Activated CD4-positive, alpha-beta T cell treated with anti-CD3 and anti-CD28 coated beads, Interleukin-2, amount 50 U/mL, for 48 hours (primary cell): ENCODE data around the gene NFATC3.

Experiments
- DNase-seq, 2 experiments: peaks; one replicate each; pipeline ENCODE4 v3.0.0-alpha.2; 2020

The NFATC3 gene

GRCh38 chr16:68073902-68074760, 11.0 kb upstream of the NFATC3 start:
- no peak for DNase-seq

GRCh38 chr16:68074850-68075555, 10.2 kb upstream of the NFATC3 start:
- peak; percentile 48 to 68 for DNase-seq

GRCh38 chr16:68075980-68076379, 9.2 kb upstream of the NFATC3 start:
- no peak for DNase-seq

- DNase-seq, result no peak
Measured at GRCh38 chr16:68076560-68076959, 8.6 kb upstream of the NFATC3 start.

- no peak for DNase-seq
Measured at GRCh38 chr16:68077866-68078700, 7.1 kb upstream of the NFATC3 start.

DNA sequence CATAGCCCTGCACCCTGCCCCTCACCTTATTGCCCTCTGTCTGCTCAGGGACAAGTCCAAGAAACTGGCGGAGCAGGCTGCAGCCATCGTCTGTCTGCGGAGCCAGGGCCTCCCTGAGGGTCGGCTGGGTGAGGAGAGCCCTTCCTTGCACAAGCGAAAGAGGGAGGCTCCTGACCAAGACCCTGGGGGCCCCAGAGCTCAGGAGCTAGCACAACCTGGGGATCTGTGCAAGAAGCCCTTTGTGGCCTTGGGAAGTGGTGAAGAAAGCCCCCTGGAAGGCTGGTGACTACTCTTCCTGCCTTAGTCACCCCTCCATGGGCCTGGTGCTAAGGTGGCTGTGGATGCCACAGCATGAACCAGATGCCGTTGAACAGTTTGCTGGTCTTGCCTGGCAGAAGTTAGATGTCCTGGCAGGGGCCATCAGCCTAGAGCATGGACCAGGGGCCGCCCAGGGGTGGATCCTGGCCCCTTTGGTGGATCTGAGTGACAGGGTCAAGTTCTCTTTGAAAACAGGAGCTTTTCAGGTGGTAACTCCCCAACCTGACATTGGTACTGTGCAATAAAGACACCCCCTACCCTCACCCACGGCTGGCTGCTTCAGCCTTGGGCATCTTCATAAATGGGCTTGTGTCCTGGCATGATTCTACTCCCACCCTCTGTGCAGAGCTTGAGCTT, 6.3 kb upstream of the NFATC3 start:
- DNase-seq, result no peak

DNA sequence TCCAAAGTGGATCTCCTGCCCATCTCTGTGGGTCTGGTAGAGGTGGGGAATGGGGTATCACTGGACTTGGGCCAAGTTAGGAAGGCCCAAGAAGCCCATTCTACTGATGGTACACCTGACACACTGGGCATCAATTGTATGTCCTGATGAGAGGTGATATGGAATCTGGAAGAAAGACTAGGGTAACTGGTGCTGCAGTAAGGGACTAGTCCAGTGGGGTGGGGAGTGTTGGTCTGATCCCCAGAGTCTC, 5.9 kb upstream of the NFATC3 start:
- no peak for DNase-seq

- peak; percentile 83 to 86 for DNase-seq
Measured at GRCh38 chr16:68079626-68080344, 5.4 kb upstream of the NFATC3 start.

DNA sequence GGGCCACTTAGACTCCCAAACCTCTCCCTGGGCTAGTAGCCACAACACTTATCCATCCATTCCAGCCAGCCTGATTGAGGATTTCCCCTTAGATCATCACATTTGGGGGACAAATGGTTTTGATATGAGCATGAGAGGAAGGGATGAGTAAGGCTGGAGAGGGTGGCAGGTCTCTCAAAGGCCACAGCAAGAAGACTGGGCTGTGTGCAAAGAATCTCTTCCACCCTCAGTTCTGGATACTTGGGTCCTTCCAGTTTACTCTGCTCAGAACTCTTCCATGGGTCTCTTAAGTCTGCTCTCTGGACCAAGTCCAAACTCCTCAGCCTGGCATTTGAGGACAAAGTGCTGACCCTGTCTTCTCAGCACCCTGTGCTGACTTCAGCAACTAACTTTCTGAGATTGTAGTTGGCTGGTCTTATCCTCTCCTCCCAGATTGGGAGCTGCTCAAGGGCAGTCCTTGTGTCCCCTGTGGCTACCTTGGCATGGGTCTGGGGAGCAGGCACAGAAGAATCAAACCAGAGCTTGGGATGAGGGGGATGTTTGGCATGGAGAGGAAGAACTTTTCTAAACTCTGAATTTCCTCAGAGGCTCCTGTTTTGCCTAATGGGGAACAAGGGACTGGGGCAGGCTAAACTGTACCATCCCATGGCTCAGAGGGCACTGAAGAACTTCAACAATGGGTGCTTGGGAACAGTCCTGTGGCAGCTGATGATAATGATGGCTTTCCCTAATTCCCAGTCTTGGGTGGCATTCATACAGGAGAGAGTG, 3.1 kb upstream of the NFATC3 start:
- no peak for DNase-seq

DNA sequence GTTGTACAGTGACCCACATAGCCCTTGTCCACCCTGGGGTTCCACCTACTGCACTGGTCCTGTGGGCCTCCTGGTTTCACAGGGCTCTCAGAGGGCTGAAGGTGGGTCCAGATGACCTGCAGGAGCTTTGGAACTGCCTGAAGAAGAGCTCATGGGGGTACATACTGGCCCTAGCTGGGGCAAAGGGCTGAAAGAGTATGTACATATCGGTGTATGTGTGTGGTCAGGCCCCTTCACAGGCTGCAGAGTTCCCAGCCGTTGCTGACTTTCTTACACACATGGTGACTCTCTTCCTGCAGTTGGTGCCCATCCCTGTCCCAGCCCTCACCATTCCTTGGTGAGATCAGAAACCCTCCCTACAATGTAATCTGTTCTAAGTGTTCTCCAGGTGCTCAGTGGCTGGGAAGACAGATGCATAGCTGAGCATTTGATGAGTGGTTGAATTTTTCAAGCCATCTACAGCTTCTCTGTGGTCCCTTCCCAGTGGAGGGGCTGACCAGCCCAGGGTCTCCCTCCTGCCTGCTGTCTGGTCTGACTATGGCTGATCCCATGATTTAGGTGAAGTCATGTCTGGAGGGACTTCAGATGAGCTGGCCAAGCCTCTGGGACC, 2.4 kb upstream of the NFATC3 start:
- DNase-seq, result no peak

- DNase-seq, result no peak
Measured at GRCh38 chr16:68083239-68083781, 1.9 kb upstream of the NFATC3 start.

DNA sequence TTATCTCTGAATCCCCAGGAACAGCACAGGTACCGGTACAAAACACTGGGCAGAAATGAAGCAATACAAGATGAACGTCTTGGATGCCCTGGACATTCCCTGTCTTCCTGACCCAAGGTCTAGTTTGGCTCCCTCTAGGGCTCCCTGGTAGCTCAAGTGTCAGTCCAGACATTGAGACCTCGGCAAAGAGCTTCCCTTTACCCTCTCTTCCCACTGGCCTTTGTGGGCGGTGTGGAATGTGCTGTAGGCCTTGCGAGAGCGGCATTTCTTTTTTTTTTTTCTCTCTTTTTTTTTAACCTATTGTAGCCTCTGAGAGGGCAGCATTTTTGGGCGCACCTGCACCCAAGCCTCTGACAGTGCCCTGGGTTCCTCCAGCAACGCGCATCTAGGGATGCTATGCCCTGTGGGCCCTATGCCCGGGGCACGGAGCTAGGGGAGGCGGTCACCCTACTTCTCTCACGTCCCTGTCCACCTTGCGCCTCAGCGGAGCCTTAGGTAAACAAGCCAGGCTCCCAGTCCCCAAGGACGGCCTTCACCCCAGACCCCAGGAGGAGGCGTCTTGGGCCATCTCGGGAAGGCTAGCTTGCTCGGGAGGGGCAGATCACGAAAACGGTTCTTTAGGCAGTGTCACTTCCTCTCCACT, 1.2 kb upstream of the NFATC3 start:
- DNase-seq, result no peak

- DNase-seq, result peak; percentile 90 to 93
Measured at GRCh38 chr16:68084504-68085258, 489 bp upstream of the NFATC3 start.

DNA sequence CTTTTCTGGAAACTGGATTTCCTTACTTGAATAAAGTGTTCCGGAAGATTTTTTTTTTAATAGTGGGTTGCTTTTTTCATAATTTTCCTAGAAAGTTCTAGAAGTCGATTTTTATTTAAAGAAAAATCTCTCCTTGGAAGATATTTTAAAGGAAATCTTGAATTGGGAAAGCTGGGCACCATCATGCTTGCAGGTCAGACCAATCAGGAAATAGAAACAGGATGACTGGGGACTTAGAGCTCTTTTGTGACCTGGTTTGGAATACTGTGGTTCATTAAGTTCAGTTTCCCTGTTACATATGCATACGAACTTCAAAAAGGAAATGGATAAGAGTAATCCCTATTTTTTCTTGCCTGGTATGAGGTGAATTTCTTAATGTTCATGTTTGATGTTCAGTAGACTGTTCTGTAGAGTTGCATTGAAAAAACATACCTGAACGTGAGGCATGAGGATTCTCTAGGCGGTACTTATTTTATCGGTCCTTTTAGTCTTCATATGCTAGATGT, 1.2 kb downstream of the NFATC3 start:
- DNase-seq, result no peak

DNA sequence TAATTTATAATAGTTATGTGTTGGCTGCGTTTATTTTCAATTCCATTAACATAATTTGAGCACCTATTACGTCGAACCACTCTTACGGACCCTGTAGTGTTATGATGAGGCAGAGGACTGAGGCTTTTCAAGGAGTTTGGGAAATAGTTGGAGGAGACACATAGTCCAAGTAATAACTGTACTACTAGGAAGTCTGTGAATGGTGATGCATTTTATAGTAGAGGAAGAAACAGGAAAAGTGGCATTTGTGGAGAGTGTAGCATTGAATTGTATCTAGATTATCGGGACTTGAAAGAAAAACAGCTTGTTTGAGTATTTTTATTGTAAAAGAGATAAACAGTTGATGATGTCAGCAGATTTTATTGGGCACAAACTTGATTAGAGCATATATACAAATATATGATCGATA, 1.7 kb downstream of the NFATC3 start:
- no peak for DNase-seq

- no peak for DNase-seq
Measured at GRCh38 chr16:68087688-68088087, 2.5 kb downstream of the NFATC3 start.

- no peak for DNase-seq
Measured at GRCh38 chr16:68088130-68088972, 3.2 kb downstream of the NFATC3 start.

DNA sequence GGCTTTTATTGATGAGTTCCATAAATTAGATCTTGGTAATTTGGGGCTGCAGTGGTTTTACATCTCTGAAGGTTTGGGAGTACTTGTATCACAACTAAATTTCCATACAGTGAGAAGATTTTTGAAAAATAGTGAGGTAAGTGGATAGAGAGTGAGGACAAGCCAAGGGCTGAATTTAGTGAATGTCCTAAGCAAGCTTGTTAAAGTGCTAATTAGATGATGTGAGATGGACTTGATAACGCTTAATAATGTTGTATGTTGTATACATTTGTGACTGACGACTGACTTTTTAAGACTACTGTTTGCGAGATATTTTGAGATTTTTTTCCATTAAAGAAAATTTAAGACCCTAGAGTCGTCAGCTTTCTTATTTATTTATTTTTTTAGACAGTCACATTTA, 3.9 kb downstream of the NFATC3 start:
- no peak for DNase-seq
